ENCODE data around the gene NEURL1B. TPM values are rescaled to one million over a fixed set of nuclear protein-coding genes. Genes with fewer than 3 reads are reported as not detected.

NEURL1B gene
- total RNA-seq, 4 donors from 2014 or later: 10.3 to 86.5 (median 17.8) TPM

- ATAC-seq (ENCODE audit: low FRiP score) (no peak), DNase-seq (ENCODE audit: low spot score) (no peak)
- no peak for TF ChIP-seq CTCF (IDR thresholded peaks at IDR 0.05)
Observed at GRCh38 chr5:172644266-172644665, 3.2 kb downstream of the NEURL1B start.

GRCh38 chr5:172644711-172645110 lies 3.6 kb downstream of the NEURL1B start:
- ATAC-seq (ENCODE audit: low FRiP score) (no peak), DNase-seq (ENCODE audit: low spot score) (no peak)
- TF ChIP-seq CTCF (IDR thresholded peaks at IDR 0.05): no peak

GRCh38 chr5:172645271-172646055 lies 4.4 kb downstream of the NEURL1B start:
- TF ChIP-seq CTCF (IDR thresholded peaks at IDR 0.05): no peak
- ATAC-seq (ENCODE audit: low FRiP score) (no peak), DNase-seq (ENCODE audit: low spot score) (no peak)

- no peak for DNase-seq (ENCODE audit: low spot score)
- no peak for ATAC-seq (ENCODE audit: low FRiP score)
- TF ChIP-seq CTCF (IDR thresholded peaks at IDR 0.05): no peak
Observed at GRCh38 chr5:172646716-172647285, 5.7 kb downstream of the NEURL1B start.

- DNase-seq (ENCODE audit: low spot score) (no peak), ATAC-seq (ENCODE audit: low FRiP score) (no peak)
- TF ChIP-seq CTCF (IDR thresholded peaks at IDR 0.05): no peak
Observed at GRCh38 chr5:172647352-172648012, 6.4 kb downstream of the NEURL1B start.

GRCh38 chr5:172648013-172648381 lies 6.9 kb downstream of the NEURL1B start:
- no peak for DNase-seq (ENCODE audit: low spot score)

More at GRCh38 chr5:172648013-172648381, 6.9 kb downstream of the NEURL1B start:
- no peak for ATAC-seq (ENCODE audit: low FRiP score)
- no peak for TF ChIP-seq CTCF (IDR thresholded peaks at IDR 0.05)

All from omental fat pad (tissue), 4 donors.